Astrocyte (in vitro differentiated cells and primary cell): ENCODE measurements around the gene ZNF30. TPM values are rescaled to one million over a fixed set of nuclear protein-coding genes. Genes with fewer than 3 reads are reported as not detected.
"Not testable (repeated sequence)": the region's sequence is repeated elsewhere in the genome, so short reads cannot be mapped to it uniquely, and the experiment has no call there.

Experiments
- DNase-seq: peaks from one replicate; pipeline ENCODE4 v3.0.0-alpha.2; 2010; ENCODE audit warnings: low read depth
- FAIRE-seq: peaks from 2 replicates; lab custom pipeline; 2011; peaks lifted over from hg19 to GRCh38; lab: Jason Lieb, UNC
- H2AFZ ChIP-seq: 2 replicates; pipeline ENCODE4 v1.6.0; 2012; ENCODE audit warnings: low read depth, low read length, inconsistent platforms
- H3K27ac ChIP-seq: 2 replicates; pipeline ENCODE4 v1.5.1; 2011; ENCODE audit warnings: low read depth, low read length, inconsistent platforms
- H3K27me3 ChIP-seq: 2 replicates; pipeline ENCODE4 v1.6.0; 2011; ENCODE audit warnings: low read length, inconsistent platforms; ENCODE audit not compliant: insufficient read depth
- H3K36me3 ChIP-seq: 2 replicates; pipeline ENCODE4 v1.5.1; 2011; ENCODE audit warnings: low read length, inconsistent platforms; ENCODE audit not compliant: insufficient read depth
- H3K4me1 ChIP-seq: 2 replicates; pipeline ENCODE4 v1.5.1; 2011; ENCODE audit warnings: low read length, inconsistent platforms; ENCODE audit not compliant: insufficient read depth
- H3K4me2 ChIP-seq: 2 replicates; pipeline ENCODE4 v1.6.0; 2012; ENCODE audit warnings: low read length, inconsistent platforms
- H3K4me3 ChIP-seq: 2 replicates; pipeline ENCODE4 v1.5.1; 2011; ENCODE audit warnings: low read depth, mild to moderate bottlenecking, low read length, inconsistent platforms; ENCODE audit not compliant: insufficient read depth
- H3K79me2 ChIP-seq: 2 replicates; pipeline ENCODE4 v1.6.0; 2012; ENCODE audit warnings: mild to moderate bottlenecking, low read length, inconsistent platforms; ENCODE audit not compliant: insufficient read depth
- H3K9ac ChIP-seq: 2 replicates; pipeline ENCODE4 v1.6.0; 2012; ENCODE audit warnings: mild to moderate bottlenecking, low read length, inconsistent platforms
- H3K9me3 ChIP-seq: 2 replicates; pipeline ENCODE4 v1.5.1; 2012; ENCODE audit warnings: low read depth, mild to moderate bottlenecking, low read length, inconsistent platforms; ENCODE audit not compliant: insufficient read depth
- H4K20me1 ChIP-seq: 2 replicates; pipeline ENCODE4 v1.6.0; 2012; ENCODE audit warnings: low read length, inconsistent platforms; ENCODE audit not compliant: insufficient read depth
- H3K27ac Mint-ChIP-seq: one replicate; pipeline ENCODE4 v1.8.0; 2021; ENCODE audit warnings: mild to moderate bottlenecking, mixed read lengths; ENCODE audit not compliant: unreplicated experiment
- H3K27me3 Mint-ChIP-seq: one replicate; pipeline ENCODE4 v1.8.0; 2021; ENCODE audit warnings: low read depth, mixed read lengths; ENCODE audit not compliant: unreplicated experiment
- H3K36me3 Mint-ChIP-seq: one replicate; pipeline ENCODE4 v1.8.0; 2021; ENCODE audit warnings: low read depth, mixed read lengths; ENCODE audit not compliant: unreplicated experiment
- H3K4me1 Mint-ChIP-seq: one replicate; pipeline ENCODE4 v1.8.0; 2021; ENCODE audit warnings: low read depth, mixed read lengths; ENCODE audit not compliant: unreplicated experiment
- H3K4me3 Mint-ChIP-seq: one replicate; pipeline ENCODE4 v1.8.0; 2021; ENCODE audit warnings: mild to moderate bottlenecking, moderate library complexity, mixed read lengths; ENCODE audit not compliant: unreplicated experiment
- H3K9me3 Mint-ChIP-seq: one replicate; pipeline ENCODE4 v1.8.0; 2021; ENCODE audit warnings: mild to moderate bottlenecking, mixed read lengths; ENCODE audit not compliant: unreplicated experiment
- CTCF ChIP-seq: IDR thresholded peaks from 2 replicates; pipeline ENCODE4 v1.5.1; 2011; ENCODE audit warnings: low read depth, mild to moderate bottlenecking, inconsistent platforms, low read length, moderate library complexity; ENCODE audit not compliant: insufficient read depth
- EZH2 ChIP-seq: IDR thresholded peaks from 2 replicates; pipeline ENCODE4 v1.6.1; 2012; ENCODE audit warnings: mild to moderate bottlenecking, low read length, inconsistent platforms; ENCODE audit not compliant: insufficient read depth
- total RNA-seq: library from RNA; stranded (reverse); gene quantifications from 2 replicates; pipeline ENCODE4 v1.2.1, GENCODE V29; 2021

ZNF30 gene
- total RNA-seq, 1 donor from 2014 or later = 4.0 TPM

GRCh38 chr19:34990578-34991192 lies 64.0 kb downstream of the ZNF30 start:
- no peaks in the 10 kb centered on the region for H3K9me3 ChIP-seq
- Mint-ChIP-seq H3K4me1 (no peaks in the 10 kb centered on the region), H3K9me3 (peaks cover 6% of the 10 kb centered on the region), H3K4me3 (no peak overlapping the region), H3K27ac (no peak overlapping the region), H3K27me3 (peaks cover 2% of the 10 kb centered on the region), H3K36me3 (no peaks in the 10 kb centered on the region)
- no peaks in the 10 kb centered on the region for H3K36me3 ChIP-seq
- FAIRE-seq (no peak), DNase-seq (no peak)
- no peak overlapping the region for H3K27ac ChIP-seq
- no peak overlapping the region for H3K4me3 ChIP-seq
- H3K4me2 ChIP-seq = no peak overlapping the region
- no peaks in the 10 kb centered on the region for H4K20me1 ChIP-seq
- no peak for TF ChIP-seq EZH2
- no peak for TF ChIP-seq CTCF
- H3K4me1 ChIP-seq = no peaks in the 10 kb centered on the region
- H3K27me3 ChIP-seq = no peaks in the 10 kb centered on the region
- H2AFZ ChIP-seq = no peak overlapping the region
- H3K9ac ChIP-seq = no peak overlapping the region
- H3K79me2 ChIP-seq = no peaks in the 10 kb centered on the region

DNA sequence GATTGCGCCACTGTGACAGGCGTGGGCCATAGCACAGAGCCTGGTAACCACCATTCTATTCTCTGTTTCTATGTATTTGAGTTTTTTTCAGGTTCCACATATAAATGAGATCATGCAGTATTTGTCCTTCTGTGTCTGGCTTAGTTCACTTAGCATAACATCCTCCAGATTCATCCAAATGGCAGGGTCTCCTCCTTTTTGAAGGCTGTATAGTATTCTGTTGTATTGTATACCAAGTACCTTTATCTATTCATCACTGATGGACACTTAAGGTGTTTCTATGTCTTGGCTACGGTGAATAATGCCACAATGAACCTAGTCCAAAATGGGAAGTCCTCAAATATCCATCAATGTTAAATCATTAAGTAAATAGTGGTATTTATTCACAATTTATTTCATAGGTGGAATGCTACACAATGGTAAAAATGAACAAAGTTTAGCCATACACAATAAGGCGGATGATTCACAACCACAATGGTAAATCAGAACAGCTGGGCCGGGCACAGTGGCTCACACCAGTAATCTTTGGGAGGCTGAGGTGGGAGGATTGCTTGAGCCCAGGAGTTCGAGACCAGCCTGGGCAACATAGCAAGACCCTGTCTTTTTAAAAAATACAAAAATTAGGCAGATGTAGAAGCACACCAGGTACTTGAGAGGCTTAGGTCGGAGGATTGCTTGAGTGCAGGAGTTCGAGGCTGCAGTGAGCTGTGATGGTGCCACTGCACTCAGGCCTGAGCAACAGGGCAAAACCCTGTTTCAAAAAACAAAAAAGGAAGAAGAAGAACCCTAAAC lies 65.0 kb downstream of the ZNF30 start:
- H3K4me1 ChIP-seq = no peaks in the 10 kb centered on the region
- no peak overlapping the region for H3K27ac ChIP-seq
- H3K9me3 ChIP-seq = no peaks in the 10 kb centered on the region
- H3K27me3 Mint-ChIP-seq = peaks cover 2% of the 10 kb centered on the region
- no peaks in the 10 kb centered on the region for H3K79me2 ChIP-seq
- no peaks in the 10 kb centered on the region for H3K36me3 Mint-ChIP-seq
- no peak overlapping the region for H3K9ac ChIP-seq
- H4K20me1 ChIP-seq = no peaks in the 10 kb centered on the region
- H3K9me3 Mint-ChIP-seq = peaks cover 6% of the 10 kb centered on the region
- H2AFZ ChIP-seq = no peak overlapping the region
- FAIRE-seq = no peak
- TF ChIP-seq EZH2 (no peak), CTCF (no peak)
- H3K27me3 ChIP-seq = no peaks in the 10 kb centered on the region
- no peak overlapping the region for H3K4me3 Mint-ChIP-seq
- DNase-seq = no peak
- H3K4me1 Mint-ChIP-seq = no peaks in the 10 kb centered on the region
- H3K27ac Mint-ChIP-seq = no peak overlapping the region
- H3K4me3 ChIP-seq = no peak overlapping the region
- no peak overlapping the region for H3K4me2 ChIP-seq
- H3K36me3 ChIP-seq = no peaks in the 10 kb centered on the region

GRCh38 chr19:34992582-34992981 lies 65.9 kb downstream of the ZNF30 start:
- H3K27me3 ChIP-seq, H3K9me3 Mint-ChIP-seq, H3K27ac Mint-ChIP-seq, H3K9ac ChIP-seq, H3K4me1 Mint-ChIP-seq, H3K36me3 ChIP-seq, H3K27me3 Mint-ChIP-seq, FAIRE-seq, DNase-seq, H3K4me3 ChIP-seq, H3K27ac ChIP-seq, H3K9me3 ChIP-seq, H3K4me2 ChIP-seq, H3K4me1 ChIP-seq, H3K79me2 ChIP-seq, H3K4me3 Mint-ChIP-seq, H4K20me1 ChIP-seq, H2AFZ ChIP-seq, H3K36me3 Mint-ChIP-seq: not testable (repeated sequence)
